Measurements from ENCODE around the gene DEFB124.

The DEFB124 gene

DNA sequence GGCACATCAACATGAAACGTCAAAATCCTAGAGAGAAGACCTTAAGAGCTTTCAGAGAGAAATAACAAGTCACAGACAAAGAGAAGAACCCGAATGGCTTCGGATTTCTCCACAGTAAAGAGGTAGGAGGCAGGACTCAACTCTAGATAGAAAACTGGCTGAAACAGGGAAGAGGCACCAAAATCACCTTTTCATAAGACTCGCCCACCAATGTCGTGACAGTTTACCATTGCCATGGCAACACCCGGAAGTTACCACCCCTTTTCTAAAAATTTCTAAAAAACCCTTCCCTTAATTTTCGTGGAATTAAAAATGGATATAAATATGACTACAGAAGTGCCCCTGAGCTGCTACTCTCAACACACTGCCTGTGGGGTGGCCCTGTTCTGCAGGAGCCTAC lies 56.6 kb downstream of the DEFB124 start:
- DNase-seq, result no peak

DNA sequence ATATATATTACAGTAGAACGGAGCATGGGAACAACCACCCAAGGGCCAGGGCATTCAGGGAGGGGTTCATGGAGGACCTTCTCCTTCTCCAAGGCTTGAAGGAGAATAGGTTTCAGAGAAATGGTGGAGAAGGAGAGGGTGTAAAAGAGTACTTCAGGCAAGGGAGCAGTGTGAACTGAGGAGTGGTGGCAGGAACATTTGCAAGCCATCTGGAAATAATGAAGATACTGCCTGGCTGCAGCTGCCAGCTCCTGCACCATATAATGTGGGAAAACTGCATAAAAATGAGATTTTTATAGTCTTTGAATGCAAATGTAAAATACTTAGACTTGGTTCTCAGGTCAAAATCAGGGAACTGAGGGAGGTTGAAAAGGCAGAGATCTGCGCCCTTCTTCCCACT lies 59.3 kb downstream of the DEFB124 start:
- no peak for DNase-seq

Data from NCI-H1417 (cell line).